H1 (cell line): ENCODE results near the gene BCL6B. TPM values are rescaled to one million over a fixed set of nuclear protein-coding genes. Genes with fewer than 3 reads are reported as not detected.

Experiments
- CTCF ChIA-PET: fragments of 300-600 bp; sonication (Branson Sonifier 250); formaldehyde crosslinking; loops from one replicate; lab custom pipeline; 2021; ENCODE audit not compliant: partially characterized antibody; lab: Charles Lee
- POLR2A ChIA-PET: fragments of 300-600 bp; sonication (Branson Sonifier 250); formaldehyde crosslinking; loops from one replicate; lab custom pipeline; 2021; ENCODE audit warnings: inconsistent platforms; ENCODE audit not compliant: partially characterized antibody; lab: Charles Lee
- DNase-seq, 2 experiments: peaks; one replicate each; pipeline versions ENCODE4 v3.0.0 to v3.0.0-alpha.2; 2010 to 2022; ENCODE audit warnings: low spot score in 2 of 2, low read depth in 1 of 2, mixed read lengths in 1 of 2
- FAIRE-seq: peaks from 2 replicates; lab custom pipeline; 2011; peaks lifted over from hg19 to GRCh38; lab: Jason Lieb, UNC
- H2AFZ ChIP-seq: 2 replicates; pipeline ENCODE4 v1.8.1; 2012; ENCODE audit warnings: low read length, inconsistent platforms
- H2AK5ac ChIP-seq: 2 replicates; pipeline ENCODE4 v1.6.1; 2013; ENCODE audit warnings: low read depth, low read length
- H2BK120ac ChIP-seq: replicated peaks from 2 replicates; pipeline ENCODE3; 2013; ENCODE audit warnings: low read depth, low read length, inconsistent platforms
- H2BK12ac ChIP-seq: 2 replicates; pipeline ENCODE4 v1.6.1; 2013; ENCODE audit warnings: low read depth, low read length
- H2BK15ac ChIP-seq: 2 replicates; pipeline ENCODE4 v1.6.1; 2013; ENCODE audit warnings: low read length
- H2BK20ac ChIP-seq: 2 replicates; pipeline ENCODE4 v1.6.1; 2013; ENCODE audit warnings: low read length
- H2BK5ac ChIP-seq: 2 replicates; pipeline ENCODE4 v1.6.1; 2013; ENCODE audit warnings: low read depth, low read length
- H3K14ac ChIP-seq: 2 replicates; pipeline ENCODE4 v1.6.1; 2013; ENCODE audit warnings: inconsistent platforms; ENCODE audit not compliant: insufficient read length
- H3K18ac ChIP-seq: 2 replicates; pipeline ENCODE4 v1.6.1; 2013; ENCODE audit warnings: low read length; ENCODE audit errors: extremely low read depth
- H3K23ac ChIP-seq: 2 replicates; pipeline ENCODE4 v1.6.1; 2013; ENCODE audit warnings: inconsistent platforms; ENCODE audit not compliant: insufficient read length
- H3K23me2 ChIP-seq: 2 replicates; pipeline ENCODE4 v1.6.1; 2013; ENCODE audit warnings: low read depth, low read length
- H3K27ac ChIP-seq: 2 replicates; pipeline ENCODE4 v1.6.1; 2011; ENCODE audit warnings: low read depth, low read length, inconsistent platforms
- H3K27me3 ChIP-seq, 4 experiments: replicated peaks in 1 of 4; 1 replicate in 1 of 4; 2 replicates in 3 of 4; pipeline versions ENCODE4 v1.6.1 to v1.8.1; 2011 to 2013; ENCODE audit warnings: low read length in 3 of 4, mild to moderate bottlenecking in 3 of 4, inconsistent platforms in 2 of 4, mixed read lengths in 2 of 4, moderate library complexity in 1 of 4; ENCODE audit not compliant: control insufficient read depth in 3 of 4, insufficient read depth in 3 of 4; ENCODE audit errors: extremely low read depth in 1 of 4
- H3K36me3 ChIP-seq, 4 experiments: 2 replicates each; pipeline versions ENCODE4 v1.6.1 to v1.8.1; 2011 to 2013; ENCODE audit warnings: mild to moderate bottlenecking in 4 of 4, low read length in 3 of 4, moderate library complexity in 2 of 4, control low read depth in 1 of 4, inconsistent platforms in 1 of 4; ENCODE audit not compliant: insufficient read depth in 4 of 4, control insufficient read depth in 2 of 4
- H3K4ac ChIP-seq: replicated peaks from 2 replicates; pipeline ENCODE3; 2013; ENCODE audit warnings: low read length, low read depth, mixed read lengths, inconsistent platforms; ENCODE audit not compliant: insufficient read length
- H3K4me1 ChIP-seq, 4 experiments: replicated peaks in 1 of 4; 1 replicate in 1 of 4; 2 replicates in 3 of 4; pipeline versions ENCODE4 v1.6.1 to v1.8.1; 2011 to 2013; ENCODE audit warnings: low read length in 3 of 4, inconsistent platforms in 2 of 4, mixed read lengths in 1 of 4; ENCODE audit not compliant: insufficient read depth in 4 of 4, control insufficient read depth in 3 of 4
- H3K4me2 ChIP-seq, 2 experiments: 2 replicates each; pipeline versions ENCODE4 v1.6.1 to v1.8.1; 2011 to 2013; ENCODE audit warnings: low read depth in 2 of 2, low read length in 2 of 2, control low read depth in 1 of 2, inconsistent platforms in 1 of 2, mild to moderate bottlenecking in 1 of 2; ENCODE audit not compliant: insufficient read depth in 1 of 2
- H3K4me3 ChIP-seq, 4 experiments: fragments of 200-600, 300-600 bp in 1 of 4; sonication (generic), shearing (Covaris generic), sonication (Bioruptor Twin) in 1 of 4; 2 replicates each; pipeline versions ENCODE4 v1.5.1 to v1.8.1; 2011 to 2016; ENCODE audit warnings: low read length in 4 of 4, low read depth in 3 of 4, control low read depth in 2 of 4, inconsistent platforms in 2 of 4, mild to moderate bottlenecking in 2 of 4, mixed read lengths in 1 of 4, moderate library complexity in 1 of 4; ENCODE audit not compliant: insufficient read depth in 2 of 4; ENCODE audit errors: extremely low read depth in 1 of 4
- H3K56ac ChIP-seq: replicated peaks from 2 replicates; pipeline ENCODE3; 2013; ENCODE audit warnings: low read depth, mild to moderate bottlenecking, mixed read lengths, low read length, inconsistent platforms; ENCODE audit not compliant: insufficient read length
- H3K79me1 ChIP-seq: 2 replicates; pipeline ENCODE4 v1.6.1; 2013; ENCODE audit warnings: low read depth, low read length, control low read depth
- H3K79me2 ChIP-seq, 2 experiments: 2 replicates each; pipeline versions ENCODE4 v1.6.1 to v1.8.1; 2012 to 2013; ENCODE audit warnings: low read length in 2 of 2, mild to moderate bottlenecking in 2 of 2, inconsistent platforms in 1 of 2; ENCODE audit not compliant: insufficient read depth in 2 of 2, control insufficient read depth in 1 of 2
- H3K9ac ChIP-seq, 4 experiments: replicated peaks in 1 of 4; 1 replicate in 1 of 4; 2 replicates in 3 of 4; pipeline versions ENCODE4 v1.6.1 to v1.8.1; 2011 to 2013; ENCODE audit warnings: low read depth in 3 of 4, low read length in 3 of 4, control low read depth in 2 of 4, mild to moderate bottlenecking in 2 of 4, moderate library complexity in 2 of 4, inconsistent platforms in 1 of 4; ENCODE audit errors: extremely low read depth in 1 of 4
- H3K9me3 ChIP-seq, 2 experiments: 2 replicates each; pipeline versions ENCODE4 v1.6.1 to v1.8.1; 2012 to 2013; ENCODE audit warnings: mild to moderate bottlenecking in 2 of 2, moderate library complexity in 2 of 2, control low read depth in 1 of 2, inconsistent platforms in 1 of 2, low read depth in 1 of 2, low read length in 1 of 2, mixed read lengths in 1 of 2; ENCODE audit not compliant: insufficient read depth in 2 of 2
- H4K20me1 ChIP-seq, 2 experiments: replicated peaks in 1 of 2; 2 replicates each; pipeline versions ENCODE3 to v1.8.1; 2011 to 2013; ENCODE audit warnings: inconsistent platforms in 2 of 2, low read length in 2 of 2, mild to moderate bottlenecking in 1 of 2; ENCODE audit not compliant: insufficient read depth in 2 of 2, control insufficient read depth in 1 of 2
- H4K5ac ChIP-seq: 2 replicates; pipeline ENCODE4 v1.6.1; 2013; ENCODE audit warnings: low read length, low read depth, mixed read lengths, inconsistent platforms; ENCODE audit not compliant: insufficient read length
- H4K8ac ChIP-seq: 2 replicates; pipeline ENCODE4 v1.8.0; 2013; ENCODE audit warnings: mild to moderate bottlenecking, moderate library complexity, low read length, inconsistent platforms; ENCODE audit not compliant: insufficient read depth; ENCODE audit errors: extremely low read depth
- H4K91ac ChIP-seq: replicated peaks from 2 replicates; pipeline ENCODE3; 2013; ENCODE audit warnings: low read length, mixed read lengths, inconsistent platforms; ENCODE audit not compliant: insufficient read length
- EGR1 ChIP-seq: IDR thresholded peaks from 2 replicates; pipeline ENCODE4 v1.6.1; 2011; ENCODE audit warnings: low read depth, low read length, borderline replicate concordance
- YY1 ChIP-seq: IDR thresholded peaks from 2 replicates; pipeline ENCODE4 v1.6.1; 2011; ENCODE audit warnings: low read depth, mild to moderate bottlenecking, low read length
- WGBS, 2 experiments: shearing (Covaris generic) in 1 of 2; methylation state at CpG; one replicate each; pipeline versions ENCODE4 v1.1.6 to v1.1.7; 2013 to 2015; ENCODE audit warnings: low lambda C conversion rate in 2 of 2, mixed read lengths in 2 of 2, inconsistent platforms in 1 of 2, low coverage in 1 of 2, missing lambda C conversion rate in 1 of 2; ENCODE audit not compliant: insufficient replicate concordance in 2 of 2, insufficient coverage in 1 of 2, insufficient read length in 1 of 2; ENCODE audit errors: extremely low coverage in 1 of 2, missing lambda C conversion rate in 1 of 2; 5-methylcytosine and 5-hydroxymethylcytosine counted together
- polyA plus RNA-seq, 7 experiments: library from polyadenylated mRNA; depleted of rRNA in 3 of 7; stranded (reverse) in 5 of 7; unstranded in 2 of 7; fragments of >200 nt in 5 of 7; fragments of 200-250 nt in 2 of 7; gene quantifications; 1 replicate in 5 of 7; 2 replicates in 1 of 7; 4 replicates in 1 of 7; pipeline versions ENCODE4 v1.2.1 to v1.2.3, GENCODE V29; 2011 to 2013; ENCODE audit warnings: missing spikeins in 2 of 7, mixed read lengths in 2 of 7
- total RNA-seq: library from RNA; stranded (reverse); fragmentation: NEBNext Ultra II Directional; extraction: Animal tissue kit (Norgen Biotek cat#: 25700); gene quantifications from 2 replicates; pipeline ENCODE4 v1.2.1, GENCODE V29; 2021

BCL6B gene
- total and polyA plus RNA-seq, 2 of the 8 experiments (the other 6 are each of a cell fraction or from before 2014, with no cell fraction given), result 6.6 to 8.7 TPM

DNA sequence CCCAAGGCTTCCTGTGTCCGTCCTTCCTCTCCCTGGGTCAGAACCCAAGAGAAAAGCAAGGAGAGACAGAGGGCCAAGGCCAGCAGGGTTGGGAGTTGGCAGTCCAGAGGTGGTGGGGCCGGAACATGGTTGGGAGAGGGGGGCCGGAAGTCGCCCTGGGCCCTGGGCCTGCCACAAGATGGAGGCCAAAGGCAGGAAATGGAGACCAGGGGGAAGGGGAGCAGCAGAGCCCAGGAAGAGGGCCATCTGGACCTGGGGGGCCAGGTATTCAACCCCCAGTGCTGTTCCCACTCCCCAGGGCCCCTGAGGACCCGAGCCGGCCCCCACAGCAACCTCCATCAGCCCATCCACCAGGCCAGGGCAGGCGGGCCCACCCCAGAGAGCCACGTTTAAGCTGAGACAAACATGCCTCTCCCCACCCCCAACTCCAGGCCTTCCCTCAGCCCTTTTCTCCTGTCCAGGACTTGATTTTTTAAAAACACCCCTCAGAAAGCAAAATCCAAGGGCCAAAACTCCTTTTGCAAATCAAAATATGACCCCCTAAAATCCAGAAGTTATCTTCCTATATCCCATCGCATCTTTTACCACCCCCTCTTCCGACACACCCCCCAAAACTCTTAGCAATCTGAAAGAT is 4.4 kb upstream of the BCL6B start:
- CTCF ChIA-PET, result interaction anchor here (0.6 to 1.6 kb wide), 4 partner anchors 15 to 1102 kb away, joined by 3 to 7 read pairs (median 4); no protein-coding TSS in a partner anchor
- no peak overlapping the region for H3K4ac ChIP-seq
- no peak overlapping the region for H3K27ac ChIP-seq
- no peak overlapping the region for H3K9ac ChIP-seq
- no peak overlapping the region for H2BK20ac ChIP-seq
- no peak overlapping the region for H3K4me3 ChIP-seq
- no peak overlapping the region for H2BK120ac ChIP-seq
- peak overlapping the region; percentile 9 for H4K8ac ChIP-seq
- no peak overlapping the region for H2BK12ac ChIP-seq
- peaks cover 0 to 29% (median 15%) of the 10 kb centered on the region in 4 experiments; a peak in 6 of 7 replicates for H3K4me1 ChIP-seq
- H3K14ac ChIP-seq, result no peak overlapping the region
- H3K79me2 ChIP-seq, result peaks cover 0 to 5% of the 10 kb centered on the region in 2 experiments; a peak in 2 of 4 replicates
- no peak overlapping the region for H3K23ac ChIP-seq
- H3K56ac ChIP-seq, result no peak overlapping the region
- H3K36me3 ChIP-seq, result peaks cover 0 to 4% (median 2%) of the 10 kb centered on the region in 4 experiments; a peak in 3 of 8 replicates
- no peak overlapping the region for H3K4me2 ChIP-seq
- no peak overlapping the region for H2AFZ ChIP-seq
- H3K23me2 ChIP-seq, result peaks cover 17% of the 10 kb centered on the region
- POLR2A ChIA-PET, result interaction anchor here (0.9 kb wide), 1 partner anchor 160 kb away, joined by 3 read pairs; the partner anchor contains the start of gene ASGR1
- TF ChIP-seq EGR1 (no peak), YY1 (peak; percentile 75; the same call in 1 of the 2 replicates)
- TF ChIP-seq, all 59 proteins: peak for 1
- H2AK5ac ChIP-seq, result no peak overlapping the region
- DNase-seq, result no peak
- H3K27me3 ChIP-seq, result peaks cover 0 to 15% (median 12%) of the 10 kb centered on the region in 4 experiments; a peak in 6 of 7 replicates
- H3K79me1 ChIP-seq, result no peaks in the 10 kb centered on the region
- no peak overlapping the region for H4K91ac ChIP-seq
- H3K9me3 ChIP-seq, result no peaks in the 10 kb centered on the region
- H4K20me1 ChIP-seq, result no peaks in the 10 kb centered on the region
- FAIRE-seq, result no peak
- no peak overlapping the region for H3K18ac ChIP-seq
- H4K5ac ChIP-seq, result no peak overlapping the region
- 0 out of 2 replicates have a peak overlapping the region, but pooled peaks have one; percentile 29 for H2BK15ac ChIP-seq
- 87 to 100% methylated on average over 2 to 9 of the region's 10 CpGs for WGBS, 2 experiments
- H2BK5ac ChIP-seq, result no peak overlapping the region
